ES-I3 (cell line): Measurements from ENCODE around the gene EPM2AIP1.
"Not testable (repeated sequence)": the region's sequence is repeated elsewhere in the genome, so short reads cannot be mapped to it uniquely, and the experiment has no call there.

Experiments used
- H3K36me3 ChIP-seq: 2 replicates; pipeline ENCODE4 v1.6.1; 2013; ENCODE audit warnings: mild to moderate bottlenecking, low read length, control low read depth, moderate library complexity; ENCODE audit not compliant: insufficient read depth
- H3K4me1 ChIP-seq: 2 replicates; pipeline ENCODE4 v1.6.1; 2013; ENCODE audit warnings: mild to moderate bottlenecking, control low read depth, low read length; ENCODE audit not compliant: insufficient read depth
- H3K9ac ChIP-seq: 2 replicates; pipeline ENCODE4 v1.6.1; 2013; ENCODE audit warnings: low read depth, mild to moderate bottlenecking, low read length, moderate library complexity
- H3K9me3 ChIP-seq: 2 replicates; pipeline ENCODE4 v1.6.1; 2013; ENCODE audit warnings: mild to moderate bottlenecking, low read length, moderate library complexity; ENCODE audit not compliant: control insufficient read depth, insufficient read depth

The EPM2AIP1 gene

DNA sequence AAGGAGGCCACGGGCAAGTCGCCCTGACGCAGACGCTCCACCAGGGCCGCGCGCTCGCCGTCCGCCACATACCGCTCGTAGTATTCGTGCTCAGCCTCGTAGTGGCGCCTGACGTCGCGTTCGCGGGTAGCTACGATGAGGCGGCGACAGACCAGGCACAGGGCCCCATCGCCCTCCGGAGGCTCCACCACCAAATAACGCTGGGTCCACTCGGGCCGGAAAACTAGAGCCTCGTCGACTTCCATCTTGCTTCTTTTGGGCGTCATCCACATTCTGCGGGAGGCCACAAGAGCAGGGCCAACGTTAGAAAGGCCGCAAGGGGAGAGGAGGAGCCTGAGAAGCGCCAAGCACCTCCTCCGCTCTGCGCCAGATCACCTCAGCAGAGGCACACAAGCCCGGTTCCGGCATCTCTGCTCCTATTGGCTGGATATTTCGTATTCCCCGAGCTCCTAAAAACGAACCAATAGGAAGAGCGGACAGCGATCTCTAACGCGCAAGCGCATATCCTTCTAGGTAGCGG, at the start of gene EPM2AIP1:
Gene EPM2AIP1 (minus strand): TSS at position 326 of the 520 bp plus-strand sequence. CDS start 54 bp downstream, at position 272.
- Histone ChIP-seq H3K9ac (peak within 1 kb of the TSS; percentile 80), H3K9me3 (no peaks in the 10 kb centered on the region), H3K36me3 (0 out of 2 replicates have a peak, but pooled peaks cover 12% of the 10 kb centered on the region), H3K4me1 (peaks cover 12% of the 10 kb centered on the region)

DNA sequence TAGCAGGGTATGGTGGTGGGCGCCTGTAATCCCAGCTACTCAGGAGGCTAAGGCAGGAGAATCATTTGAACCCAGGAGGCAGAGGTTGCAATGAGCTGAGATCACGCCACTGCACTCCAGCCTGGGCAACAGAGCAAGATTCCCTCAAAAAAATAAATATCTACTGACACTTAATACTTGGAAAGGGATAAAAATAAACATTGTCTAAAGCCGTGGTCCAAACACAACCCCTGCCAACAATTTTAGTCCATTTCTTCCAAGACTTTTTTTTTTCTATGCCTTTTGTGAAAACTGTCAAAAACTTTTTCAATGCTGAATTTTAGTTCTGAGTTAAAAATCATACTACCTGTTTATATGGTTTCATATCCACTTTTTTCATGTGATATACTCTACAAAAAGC, 49.8 kb upstream of the EPM2AIP1 start:
- H3K36me3 ChIP-seq, H3K9me3 ChIP-seq, H3K4me1 ChIP-seq, H3K9ac ChIP-seq: not testable (repeated sequence)

DNA sequence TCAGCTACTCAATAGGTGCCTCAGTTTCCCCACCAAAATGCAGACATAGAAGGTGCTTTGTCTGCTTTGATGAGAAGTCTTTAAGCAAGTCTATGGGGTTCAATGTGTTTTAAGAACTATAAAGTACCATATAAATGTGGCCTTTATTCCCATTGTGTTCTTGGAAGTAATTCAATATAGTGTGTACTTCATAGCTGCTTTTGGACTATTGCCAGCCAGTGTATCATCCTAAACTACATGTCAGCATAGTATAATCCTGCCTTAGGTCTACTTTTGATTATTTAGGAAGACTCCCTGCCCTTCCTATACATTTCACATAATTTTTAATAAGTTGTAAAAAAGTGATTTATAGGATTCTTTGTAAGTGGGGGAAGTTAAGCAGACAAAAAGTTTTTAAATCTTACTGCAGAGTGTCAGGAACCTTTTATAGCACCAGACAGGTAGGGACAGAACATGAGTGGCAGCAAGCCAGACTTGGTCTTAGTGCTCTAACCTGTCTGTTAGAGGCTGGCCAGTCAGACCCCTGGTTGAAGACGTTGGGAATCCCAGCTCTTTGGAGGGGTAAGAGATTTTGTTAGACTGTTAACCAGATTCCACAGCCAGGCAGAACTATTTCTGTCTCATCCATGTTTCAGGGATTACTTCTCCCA, 48.7 kb upstream of the EPM2AIP1 start:
- Histone ChIP-seq H3K9me3 (no peaks in the 10 kb centered on the region), H3K4me1 (no peaks in the 10 kb centered on the region), H3K9ac (no peak overlapping the region), H3K36me3 (peaks cover 8% of the 10 kb centered on the region)

DNA sequence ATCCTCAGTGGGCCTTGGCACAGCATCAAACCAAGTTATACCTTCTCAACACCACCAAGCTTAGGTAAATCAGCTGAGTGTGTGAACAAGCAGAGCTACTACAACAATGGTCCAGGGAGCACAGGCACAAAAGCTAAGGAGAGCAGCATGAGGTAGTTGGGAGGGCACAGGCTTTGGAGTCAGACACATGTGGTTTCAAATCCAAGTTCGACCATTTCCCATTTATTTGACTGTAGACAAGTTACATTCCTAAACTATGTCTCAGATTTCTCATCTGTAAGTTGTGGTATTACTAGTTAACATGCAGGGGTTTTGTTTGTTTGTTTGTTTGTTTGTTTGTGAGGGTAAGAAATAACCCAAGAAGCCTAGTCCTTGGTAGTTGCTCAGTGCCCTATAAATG, 47.3 kb upstream of the EPM2AIP1 start:
- Histone ChIP-seq H3K9ac (no peak overlapping the region), H3K36me3 (peaks cover 15% of the 10 kb centered on the region), H3K9me3 (peaks cover 2% of the 10 kb centered on the region), H3K4me1 (no peaks in the 10 kb centered on the region)

DNA sequence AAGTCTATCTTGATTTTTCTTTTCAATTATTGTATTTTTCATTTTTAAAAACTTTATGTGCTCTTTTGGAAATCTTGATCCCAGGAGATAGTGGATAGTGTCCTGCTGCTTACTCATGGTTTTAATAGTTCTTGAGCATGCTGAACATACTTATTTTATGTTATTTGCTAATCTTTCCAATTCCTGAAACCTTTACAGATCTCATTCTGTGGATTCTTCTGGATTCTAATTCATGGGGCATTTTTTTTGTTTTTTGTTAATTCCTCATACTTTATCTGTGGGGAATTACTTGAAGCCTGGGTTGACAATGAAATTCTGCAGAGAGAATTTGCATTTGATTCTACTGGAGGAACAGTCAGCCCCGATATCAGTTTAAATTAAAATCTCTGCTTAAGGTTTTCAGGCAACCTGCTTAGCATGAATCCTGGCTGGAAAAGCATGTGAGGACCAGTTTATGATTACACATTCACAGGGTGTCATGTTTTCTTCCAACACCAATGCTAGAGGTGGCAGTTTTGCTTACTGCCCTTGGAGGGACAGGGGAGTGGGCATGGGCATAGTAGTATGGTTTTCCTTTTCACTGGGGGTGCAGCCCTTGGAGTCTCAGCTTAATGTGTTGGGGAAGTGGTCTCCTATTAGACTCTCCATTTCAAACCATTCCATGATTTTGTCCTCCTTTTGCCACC, 46.4 kb upstream of the EPM2AIP1 start:
- Histone ChIP-seq H3K36me3 (peaks cover 15% of the 10 kb centered on the region), H3K4me1 (no peaks in the 10 kb centered on the region), H3K9ac (no peak overlapping the region), H3K9me3 (peaks cover 2% of the 10 kb centered on the region)

DNA sequence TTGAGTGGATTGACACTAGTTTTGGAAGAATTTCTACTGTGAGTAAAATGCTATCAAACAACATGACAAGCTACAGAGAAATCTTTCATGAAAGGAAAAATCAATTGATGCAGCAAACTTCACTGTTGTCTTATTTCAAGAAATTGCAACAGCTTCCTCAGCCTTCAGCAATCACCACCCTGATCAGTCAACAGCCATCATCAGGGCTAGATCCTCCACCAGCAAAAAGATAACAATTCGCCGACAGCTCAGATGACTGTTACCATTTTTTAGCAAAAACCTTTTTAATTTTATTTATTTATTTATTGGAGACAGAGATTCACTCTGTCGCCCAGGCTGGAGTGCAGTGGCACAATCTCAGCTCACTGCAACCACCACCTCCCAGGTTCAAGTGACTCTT, 44.4 kb upstream of the EPM2AIP1 start:
- H3K9ac ChIP-seq = no peak overlapping the region
- peaks cover 2% of the 10 kb centered on the region for H3K9me3 ChIP-seq
- no peaks in the 10 kb centered on the region for H3K4me1 ChIP-seq
- H3K36me3 ChIP-seq = peaks cover 15% of the 10 kb centered on the region

DNA sequence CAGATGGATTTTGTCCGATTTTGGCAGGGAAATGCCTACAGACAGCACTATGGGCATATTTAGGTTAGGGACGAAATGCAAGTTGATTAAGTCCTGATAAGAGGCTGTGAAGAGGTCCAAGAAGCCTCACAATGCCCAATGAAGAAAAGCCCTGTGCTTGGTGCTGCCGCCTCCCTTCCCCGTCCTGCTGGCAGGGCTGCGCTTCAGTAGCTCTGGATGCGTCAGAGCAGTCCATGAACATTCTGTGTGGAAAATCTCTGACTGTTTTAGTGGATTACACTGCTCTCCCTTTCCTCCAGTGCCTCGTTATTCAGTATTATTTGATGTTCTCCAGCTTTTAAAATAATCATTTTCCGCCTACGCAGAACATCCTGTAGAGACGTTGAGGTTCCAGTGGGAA, 40.0 kb upstream of the EPM2AIP1 start:
- Histone ChIP-seq H3K9me3 (peaks cover 2% of the 10 kb centered on the region), H3K4me1 (no peaks in the 10 kb centered on the region), H3K9ac (no peak overlapping the region), H3K36me3 (peaks cover 18% of the 10 kb centered on the region)

DNA sequence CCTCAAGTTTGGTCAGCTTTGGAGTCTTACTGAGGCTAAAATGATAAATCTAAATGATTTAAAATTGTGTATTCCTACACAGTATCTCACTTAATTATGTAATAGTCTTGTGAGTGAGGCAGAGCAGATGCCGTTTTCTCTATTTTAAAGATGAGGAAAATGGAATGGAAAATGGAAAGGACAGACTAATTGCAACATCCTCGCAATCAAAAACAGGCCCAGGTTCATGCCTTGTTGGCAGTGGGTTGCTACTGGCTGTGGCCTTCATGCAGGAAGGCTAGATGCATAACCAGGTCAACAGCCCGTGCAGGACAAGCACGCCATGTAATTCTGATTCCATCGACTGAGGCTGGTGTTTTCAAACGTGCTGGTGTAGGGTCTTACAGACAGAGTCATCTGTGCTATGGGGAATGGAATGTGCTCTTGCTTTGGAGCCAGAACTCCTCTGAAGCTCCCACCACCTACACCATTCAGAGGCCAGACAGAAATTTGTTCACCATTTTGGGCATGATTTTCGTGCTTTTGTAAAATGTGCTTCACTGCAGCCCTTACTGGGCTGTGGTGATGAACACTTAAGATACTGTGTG, 38.3 kb upstream of the EPM2AIP1 start:
- Histone ChIP-seq H3K36me3 (peaks cover 21% of the 10 kb centered on the region), H3K9ac (no peak overlapping the region)

DNA sequence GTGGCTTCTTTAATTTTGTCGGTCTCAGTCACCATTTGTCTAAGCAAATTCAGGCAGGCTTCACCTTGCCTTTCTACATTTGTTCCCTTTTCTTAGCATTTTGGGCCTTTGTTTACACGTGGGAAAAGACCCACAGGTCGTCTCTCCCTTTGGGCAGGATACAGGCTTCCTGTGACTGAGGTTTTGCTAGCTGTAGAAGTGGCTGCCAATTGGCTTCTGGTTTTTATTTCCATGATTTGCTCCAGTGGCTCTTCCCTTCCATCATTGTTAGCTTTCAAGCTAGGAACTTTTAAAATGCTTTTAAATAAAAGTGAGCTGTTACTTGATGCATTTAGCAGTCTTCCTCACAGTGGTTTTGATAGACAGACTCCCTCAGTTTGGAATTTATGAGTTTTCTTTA, 37.7 kb upstream of the EPM2AIP1 start:
- no peaks in the 10 kb centered on the region for H3K4me1 ChIP-seq
- no peak overlapping the region for H3K9ac ChIP-seq
- peaks cover 2% of the 10 kb centered on the region for H3K9me3 ChIP-seq
- peaks cover 21% of the 10 kb centered on the region for H3K36me3 ChIP-seq

More for the DNA sequence above, 38.3 kb upstream of the EPM2AIP1 start:
- H3K9me3 ChIP-seq = peaks cover 2% of the 10 kb centered on the region
- no peaks in the 10 kb centered on the region for H3K4me1 ChIP-seq

DNA sequence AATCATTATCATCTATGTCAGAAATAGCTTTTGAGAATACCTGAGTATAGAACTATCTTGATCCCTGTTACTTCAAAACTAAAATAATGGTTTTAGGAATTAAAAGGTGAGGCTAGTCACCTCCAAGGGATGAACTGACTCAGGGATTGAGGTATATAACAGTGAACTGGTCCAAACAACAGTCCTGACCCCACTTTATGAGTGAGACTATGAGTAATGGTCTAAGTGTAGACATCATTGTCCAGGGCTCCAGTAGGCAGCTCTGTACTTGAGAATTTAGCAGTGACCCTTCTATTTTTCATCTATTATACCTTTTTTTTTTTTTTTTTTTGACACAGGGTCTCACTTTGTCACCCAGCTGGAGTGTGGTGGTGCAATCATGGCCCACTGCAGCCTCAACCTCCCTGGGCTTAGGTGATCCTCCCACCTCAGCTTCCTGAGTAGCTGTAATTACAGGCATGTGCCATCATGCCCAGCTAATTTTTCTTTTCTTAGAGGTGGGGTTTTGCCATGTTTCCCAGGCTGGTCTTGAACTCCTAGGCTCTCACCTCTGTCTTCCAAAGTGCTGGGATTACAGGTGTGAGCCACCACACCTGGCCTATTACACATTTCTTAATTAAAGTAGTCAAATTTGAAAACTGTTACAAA, 36.7 kb upstream of the EPM2AIP1 start:
- H3K4me1 ChIP-seq = no peaks in the 10 kb centered on the region
- no peak overlapping the region for H3K9ac ChIP-seq
- H3K36me3 ChIP-seq = peaks cover 18% of the 10 kb centered on the region

DNA sequence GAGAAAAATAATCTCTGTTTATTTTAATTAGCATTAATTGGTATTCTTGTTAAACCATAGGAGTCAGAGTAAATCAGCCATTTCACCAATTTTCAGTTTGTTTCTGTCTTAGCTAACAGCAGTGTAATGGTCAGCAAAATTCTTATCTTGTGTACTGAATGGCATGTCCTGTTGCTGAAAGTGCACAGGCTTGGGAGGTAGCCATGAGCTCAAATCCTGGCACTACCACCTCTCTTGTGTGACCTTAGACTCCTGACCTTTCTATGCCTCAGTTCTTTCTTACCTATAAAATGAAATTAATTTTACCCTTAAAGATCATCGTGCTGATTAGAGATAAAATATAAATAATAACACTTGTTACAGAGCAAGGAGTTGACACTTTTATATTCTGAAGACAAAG, 36.2 kb upstream of the EPM2AIP1 start:
- Histone ChIP-seq H3K9me3 (no peaks in the 10 kb centered on the region), H3K9ac (no peak overlapping the region), H3K36me3 (peaks cover 21% of the 10 kb centered on the region), H3K4me1 (no peaks in the 10 kb centered on the region)

More for the DNA sequence above, 36.7 kb upstream of the EPM2AIP1 start:
- H3K9me3 ChIP-seq = no peaks in the 10 kb centered on the region

DNA sequence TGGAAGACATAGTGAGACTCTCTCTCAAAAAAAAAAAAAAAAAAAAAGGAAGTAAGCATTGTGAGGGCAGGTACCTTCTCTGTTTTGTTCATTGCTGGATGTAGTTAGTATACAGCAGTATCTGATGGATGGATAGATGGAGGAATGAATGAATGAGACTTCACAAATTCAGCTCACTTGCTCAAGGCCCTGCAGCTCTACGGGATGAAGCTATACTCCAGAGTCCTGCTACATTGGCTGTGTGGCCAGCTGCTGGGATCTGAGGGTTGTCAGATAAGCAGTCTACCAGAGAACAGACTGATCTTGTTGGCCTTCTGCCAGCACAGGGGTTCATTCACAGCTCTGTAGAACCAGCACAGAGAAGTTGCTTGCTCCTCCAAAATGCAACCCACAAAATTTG, 35.4 kb upstream of the EPM2AIP1 start:
- no peaks in the 10 kb centered on the region for H3K4me1 ChIP-seq
- H3K36me3 ChIP-seq = peaks cover 22% of the 10 kb centered on the region
- no peak overlapping the region for H3K9ac ChIP-seq
- no peaks in the 10 kb centered on the region for H3K9me3 ChIP-seq

DNA sequence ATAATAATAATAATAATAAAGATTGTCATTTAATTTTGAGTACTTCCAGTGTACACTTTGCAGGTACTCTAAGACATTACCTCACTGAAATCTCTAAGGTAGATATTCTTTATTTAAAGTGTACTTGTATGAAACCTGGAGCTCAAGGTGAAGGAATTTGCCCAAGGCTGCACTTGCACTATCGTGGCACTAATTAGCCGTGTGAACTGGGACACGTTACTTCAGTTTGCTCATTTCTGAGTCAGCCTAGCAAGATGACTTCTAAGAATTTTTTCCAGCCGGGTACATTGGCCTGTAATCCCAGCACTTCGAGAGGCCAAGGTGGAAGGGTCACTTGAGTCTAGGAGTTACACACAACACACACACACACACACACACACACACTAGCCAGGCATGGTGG, 33.9 kb upstream of the EPM2AIP1 start:
- peaks cover 26% of the 10 kb centered on the region for H3K36me3 ChIP-seq

DNA sequence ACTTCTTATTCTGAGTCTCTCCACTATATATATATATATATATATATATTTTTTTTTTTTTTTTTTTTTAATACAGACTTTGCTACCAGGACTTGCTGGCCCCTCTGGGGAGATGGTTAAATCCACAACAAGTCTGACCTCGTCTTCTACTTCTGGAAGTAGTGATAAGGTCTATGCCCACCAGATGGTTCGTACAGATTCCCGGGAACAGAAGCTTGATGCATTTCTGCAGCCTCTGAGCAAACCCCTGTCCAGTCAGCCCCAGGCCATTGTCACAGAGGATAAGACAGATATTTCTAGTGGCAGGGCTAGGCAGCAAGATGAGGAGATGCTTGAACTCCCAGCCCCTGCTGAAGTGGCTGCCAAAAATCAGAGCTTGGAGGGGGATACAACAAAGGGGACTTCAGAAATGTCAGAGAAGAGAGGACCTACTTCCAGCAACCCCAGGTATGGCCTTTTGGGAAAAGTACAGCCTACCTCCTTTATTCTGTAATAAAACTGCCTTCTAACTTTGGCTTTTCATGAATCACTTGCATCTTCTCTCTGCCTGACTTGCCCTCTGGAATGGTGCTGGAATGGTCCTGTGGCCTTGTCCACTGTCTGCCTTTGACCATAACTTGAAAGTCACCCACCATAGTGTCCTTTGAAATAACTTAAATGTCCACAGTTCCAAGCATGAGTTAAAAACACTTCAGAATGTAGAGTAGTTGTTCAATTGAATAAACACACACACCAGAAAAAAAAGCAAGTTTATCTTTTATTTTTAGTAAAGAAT, 32.8 kb upstream of the EPM2AIP1 start:
- H3K4me1 ChIP-seq = no peaks in the 10 kb centered on the region

More for the DNA sequence above, 33.9 kb upstream of the EPM2AIP1 start:
- no peaks in the 10 kb centered on the region for H3K9me3 ChIP-seq
- H3K4me1 ChIP-seq = no peaks in the 10 kb centered on the region
- H3K9ac ChIP-seq = no peak overlapping the region

More for the DNA sequence above, 32.8 kb upstream of the EPM2AIP1 start:
- no peak overlapping the region for H3K9ac ChIP-seq
- peaks cover 31% of the 10 kb centered on the region for H3K36me3 ChIP-seq
- H3K9me3 ChIP-seq = no peaks in the 10 kb centered on the region
